ENCODE data around the gene IFT80.
"Not testable (repeated sequence)": the region's sequence is repeated elsewhere in the genome, so short reads cannot be mapped to it uniquely, and the experiment has no call there.

The IFT80 gene

GRCh38 chr3:160370987-160371857 is 27.8 kb downstream of the IFT80 start:
- DNase-seq (ENCODE audit: extremely low spot score, insufficient read length, low read depth) (no peak), FAIRE-seq (no peak)

DNA sequence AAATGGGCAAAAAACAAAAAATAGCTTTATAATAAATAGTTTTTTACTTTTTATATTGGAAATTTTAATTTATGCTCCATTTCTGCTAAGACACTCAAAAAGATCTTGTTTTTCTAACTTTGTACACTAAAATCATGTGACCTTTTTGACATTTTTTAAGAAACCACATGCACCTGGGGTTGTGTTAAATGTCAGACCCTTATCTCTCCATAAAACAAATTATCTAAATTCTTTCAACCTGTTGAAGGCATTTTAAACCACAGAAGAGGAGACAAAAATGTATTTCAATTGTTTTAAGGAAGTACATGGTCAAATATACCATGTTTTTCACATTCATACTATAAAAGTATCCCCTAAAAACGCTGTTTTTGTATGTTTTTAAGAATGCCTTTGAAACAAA is 29.2 kb downstream of the IFT80 start:
- no peak for DNase-seq (ENCODE audit: extremely low spot score, insufficient read length, low read depth)
- no peak for FAIRE-seq

DNA sequence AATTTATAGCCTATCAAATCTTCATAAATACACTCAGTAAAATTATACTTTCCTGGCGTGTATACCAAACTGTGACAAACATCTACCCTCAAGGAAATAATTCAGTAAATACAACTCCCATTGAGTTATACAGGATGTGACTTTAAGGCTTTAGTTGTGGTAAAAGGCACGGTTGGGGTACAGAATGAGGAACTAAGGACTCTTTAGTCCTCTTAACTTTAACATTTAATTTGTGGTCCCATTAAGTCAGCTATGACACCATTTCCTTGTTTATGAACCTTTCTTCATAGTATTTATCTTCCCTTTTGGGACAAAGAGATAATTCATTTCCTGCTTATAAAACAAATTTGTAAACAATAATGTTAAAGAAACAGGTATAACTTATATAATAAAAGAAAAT is 30.2 kb downstream of the IFT80 start:
- DNase-seq (ENCODE audit: extremely low spot score, insufficient read length, low read depth): no peak

GRCh38 chr3:160365869-160366522 is 33.0 kb downstream of the IFT80 start:
- DNase-seq (ENCODE audit: extremely low spot score, insufficient read length, low read depth) (no peak), FAIRE-seq (no peak)

More for the DNA sequence above, 30.2 kb downstream of the IFT80 start:
- peak; percentile 48 for FAIRE-seq

DNA sequence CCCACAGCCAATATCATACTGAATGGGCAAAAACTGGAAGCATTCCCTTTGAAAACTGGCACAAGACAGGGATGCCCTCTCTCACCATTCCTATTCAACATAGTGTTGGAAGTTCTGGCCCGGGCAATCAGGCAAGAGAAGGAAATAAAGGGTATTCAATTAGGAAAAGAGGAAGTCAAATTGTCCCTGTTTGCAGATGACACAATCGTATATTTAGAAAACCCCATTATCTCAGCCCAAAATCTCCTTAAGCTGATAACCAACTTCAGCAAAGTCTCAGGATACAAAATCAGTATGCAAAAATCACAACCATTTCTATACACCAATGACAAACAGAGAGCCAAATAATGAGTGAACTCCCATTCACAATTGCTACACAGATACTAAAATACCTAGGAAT is 36.1 kb downstream of the IFT80 start:
- not testable (repeated sequence) for DNase-seq (ENCODE audit: extremely low spot score, insufficient read length, low read depth); FAIRE-seq

DNA sequence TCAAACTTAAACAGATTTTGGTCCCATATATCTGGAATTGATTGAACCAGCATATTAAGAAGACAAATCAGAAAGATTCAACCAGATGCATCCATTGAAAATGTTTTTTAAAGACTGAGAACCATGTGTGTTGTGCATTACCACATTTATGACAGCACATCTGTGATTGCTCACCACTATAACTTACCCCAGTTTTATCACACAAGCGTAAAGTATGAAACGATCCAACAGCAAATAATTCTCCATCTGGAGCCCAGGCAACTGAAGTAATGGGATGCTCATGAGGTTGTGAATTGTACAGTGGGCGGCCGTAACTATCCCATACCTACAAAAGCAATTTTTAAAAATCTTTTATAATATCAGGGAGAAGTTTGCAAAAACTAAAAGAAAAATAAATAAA is 43.2 kb downstream of the IFT80 start:
- FAIRE-seq: no peak
- no peak for DNase-seq (ENCODE audit: extremely low spot score, insufficient read length, low read depth)

DNA sequence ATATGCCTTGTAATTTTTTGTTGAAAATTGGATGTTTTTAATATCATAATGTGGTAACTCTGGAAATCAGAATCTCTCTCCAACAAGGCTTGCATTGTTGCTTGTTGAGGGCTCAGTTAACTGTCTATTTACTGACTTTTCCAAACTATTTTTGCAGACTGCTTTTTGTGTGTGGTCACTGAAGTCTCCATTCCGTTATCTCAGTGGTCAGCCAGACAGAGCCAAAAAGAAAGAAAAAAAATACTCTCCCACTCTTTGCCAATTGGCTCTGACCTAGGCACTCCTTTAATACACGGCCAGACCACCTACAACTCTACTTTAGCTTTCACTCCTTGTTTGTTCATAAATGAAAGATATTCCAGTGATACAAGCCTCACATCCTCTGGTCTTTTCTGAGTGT is 52.5 kb downstream of the IFT80 start:
- FAIRE-seq: no peak
- DNase-seq (ENCODE audit: extremely low spot score, insufficient read length, low read depth): no peak

GRCh38 chr3:160343132-160343531 is 55.9 kb downstream of the IFT80 start:
- DNase-seq (ENCODE audit: extremely low spot score, insufficient read length, low read depth): no peak
- FAIRE-seq: peak; percentile 48

GRCh38 chr3:160340351-160340750 is 58.7 kb downstream of the IFT80 start:
- no peak for DNase-seq (ENCODE audit: extremely low spot score, insufficient read length, low read depth)
- FAIRE-seq: no peak

DNA sequence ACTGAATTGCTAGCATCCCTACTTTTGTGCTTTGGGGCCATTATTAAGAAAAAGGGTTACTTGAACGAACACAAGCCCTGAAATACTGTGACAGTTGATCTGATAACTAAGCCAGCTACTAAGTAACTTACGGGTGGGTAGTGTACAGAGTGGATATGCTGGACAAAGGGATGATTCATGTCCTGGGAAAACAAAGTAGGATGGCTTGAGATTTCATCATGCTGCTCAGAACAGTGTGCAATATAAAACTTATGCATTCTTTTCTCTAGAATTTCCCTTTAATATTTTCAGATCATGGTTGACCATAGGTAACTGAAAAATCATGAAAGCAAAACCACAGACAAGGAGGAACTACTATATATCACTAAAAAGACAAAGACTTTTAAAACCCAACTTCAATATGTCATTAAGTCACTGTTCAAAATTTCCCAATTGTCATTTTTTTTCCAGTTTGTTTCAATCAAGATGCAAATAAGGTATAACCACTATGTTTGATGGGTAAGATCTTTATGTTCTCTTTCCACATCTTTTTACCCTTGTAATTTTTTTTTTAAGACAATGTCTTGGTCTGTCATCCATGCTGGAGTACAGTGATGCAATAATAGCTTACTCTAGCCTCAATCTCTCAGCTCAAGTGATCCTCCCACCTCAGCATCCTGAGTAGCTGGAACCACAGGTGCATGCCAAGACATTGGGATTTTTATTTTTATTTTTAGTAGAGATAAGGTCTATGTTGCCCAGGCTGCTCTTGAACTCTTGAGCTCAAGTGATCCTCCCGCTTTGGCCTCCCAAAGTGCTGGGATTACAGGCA is 67.7 kb downstream of the IFT80 start:
- DNase-seq (ENCODE audit: extremely low spot score, insufficient read length, low read depth) (no peak), FAIRE-seq (peak; percentile 31)

DNA sequence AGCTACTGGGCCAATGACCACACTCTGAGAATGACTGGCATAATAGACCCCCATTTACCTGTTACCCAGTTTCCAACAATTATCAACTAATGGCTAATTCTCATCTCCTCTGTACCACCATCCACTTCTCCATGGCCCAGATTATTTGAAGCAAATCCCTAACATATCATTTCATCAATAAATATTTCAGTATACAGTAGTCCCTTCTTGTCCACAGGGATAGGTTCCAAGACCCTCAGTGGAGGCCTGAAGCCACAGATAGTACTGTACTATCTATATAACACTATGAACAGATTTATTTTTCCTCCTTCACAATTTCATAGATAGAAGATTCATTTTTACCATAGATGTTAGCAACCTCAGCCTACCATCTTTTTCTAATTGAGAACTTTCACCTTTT is 68.3 kb downstream of the IFT80 start:
- DNase-seq (ENCODE audit: extremely low spot score, insufficient read length, low read depth) (no peak), FAIRE-seq (no peak)

DNA sequence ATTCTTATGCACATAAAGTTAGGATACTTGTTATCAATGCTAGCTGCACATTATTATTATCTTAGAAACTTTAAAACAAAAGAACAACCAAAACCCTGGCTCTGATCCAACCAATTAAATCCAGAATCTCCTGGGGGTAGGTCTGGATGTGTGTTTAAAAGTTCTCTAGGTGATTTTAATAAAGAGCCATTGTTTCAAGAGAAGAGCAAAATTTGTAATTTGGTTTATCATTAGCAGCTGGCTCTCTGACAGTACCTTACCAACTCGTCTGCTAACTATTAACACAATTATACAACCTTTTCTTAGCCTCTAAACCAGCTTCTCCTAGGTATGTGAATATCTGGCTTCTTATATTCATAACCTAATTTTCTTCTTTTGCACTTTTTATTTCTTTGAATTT is 68.9 kb downstream of the IFT80 start:
- FAIRE-seq: no peak
- DNase-seq (ENCODE audit: extremely low spot score, insufficient read length, low read depth): no peak

- DNase-seq (ENCODE audit: extremely low spot score, insufficient read length, low read depth); FAIRE-seq: not testable (repeated sequence)
Observed at GRCh38 chr3:160326286-160326685, 72.7 kb downstream of the IFT80 start.

GRCh38 chr3:160321821-160322220 is 77.2 kb downstream of the IFT80 start:
- FAIRE-seq; DNase-seq (ENCODE audit: extremely low spot score, insufficient read length, low read depth): not testable (repeated sequence)

DNA sequence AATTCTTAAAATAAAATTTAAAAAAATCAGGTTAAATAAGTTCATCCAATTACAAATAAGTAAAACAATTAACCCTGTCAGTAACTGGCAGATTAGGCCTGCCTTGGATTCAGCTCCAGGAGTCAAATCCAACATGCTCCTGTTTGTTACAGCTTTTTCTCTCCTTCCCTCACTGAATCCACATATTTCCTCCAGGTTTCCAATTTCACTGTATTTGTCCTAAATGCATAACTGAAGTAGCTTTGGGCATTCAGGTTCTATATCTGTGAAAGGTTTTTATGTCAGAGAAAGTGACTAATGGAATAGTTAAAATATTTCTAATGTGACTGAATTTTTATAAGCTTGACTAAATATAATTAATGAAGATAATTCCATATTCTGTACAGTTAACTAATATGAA is 79.7 kb downstream of the IFT80 start:
- FAIRE-seq: no peak
- no peak for DNase-seq (ENCODE audit: extremely low spot score, insufficient read length, low read depth)

DNA sequence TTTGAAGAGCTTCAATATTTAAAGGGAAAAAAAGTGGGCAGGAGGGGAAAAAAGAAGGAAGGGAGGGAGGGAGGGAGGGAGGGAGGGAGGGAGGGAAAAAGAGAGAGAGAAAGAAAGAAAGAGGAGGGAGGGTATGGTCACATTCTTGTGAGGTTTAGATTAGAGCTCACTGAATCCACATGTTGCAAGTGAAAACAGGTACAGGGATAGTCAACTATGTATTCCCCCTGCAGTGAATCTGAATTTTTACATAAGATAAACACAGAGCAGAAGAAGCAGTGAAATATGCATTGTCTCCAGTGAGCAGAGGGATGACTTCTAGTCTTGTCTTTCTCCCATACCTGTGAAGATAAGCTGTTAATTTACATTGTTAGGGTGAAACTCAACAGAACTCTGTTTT is 84.0 kb downstream of the IFT80 start:
- DNase-seq (ENCODE audit: extremely low spot score, insufficient read length, low read depth) (no peak), FAIRE-seq (no peak)

GRCh38 chr3:160312014-160312624 is 86.9 kb downstream of the IFT80 start:
- DNase-seq (ENCODE audit: extremely low spot score, insufficient read length, low read depth) (no peak), FAIRE-seq (no peak)

DNA sequence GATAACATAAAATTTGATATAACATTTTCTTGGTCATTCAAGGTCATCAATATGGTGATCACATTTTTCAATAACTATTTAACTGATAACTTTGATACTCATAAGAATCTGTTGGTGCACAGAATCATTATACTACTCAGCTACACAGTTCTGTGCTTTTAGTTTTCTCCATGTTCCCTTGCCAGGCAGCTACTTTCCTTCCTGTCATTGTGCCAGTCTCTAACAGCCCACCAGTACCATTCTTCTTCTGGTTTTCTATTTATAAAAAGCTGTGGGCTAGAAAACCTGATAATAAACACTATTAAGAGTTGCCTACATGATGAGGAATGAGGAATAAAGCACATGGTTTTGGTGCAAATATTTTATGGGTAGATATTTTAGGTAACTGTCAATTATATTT is 96.2 kb downstream of the IFT80 start:
- DNase-seq (ENCODE audit: extremely low spot score, insufficient read length, low read depth) (no peak), FAIRE-seq (no peak)

DNA sequence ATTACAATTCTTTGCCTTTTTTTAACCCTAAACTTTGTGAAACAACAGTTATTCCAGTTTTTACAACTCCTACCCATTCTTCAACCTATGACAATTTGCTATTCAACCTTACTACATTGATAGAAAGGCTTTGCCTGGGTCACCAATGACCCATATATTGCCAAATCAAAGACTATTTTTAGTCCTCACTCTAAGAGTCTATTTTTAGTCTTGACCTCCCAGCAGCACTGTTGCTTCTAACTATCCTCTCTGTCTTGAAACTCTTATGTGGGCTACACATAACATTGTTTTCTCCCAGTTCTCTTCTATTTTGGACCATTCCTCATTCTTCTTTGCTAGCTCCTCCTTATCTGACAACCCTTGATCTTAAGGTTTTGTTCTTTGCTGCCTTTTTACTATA is 102.4 kb downstream of the IFT80 start:
- FAIRE-seq (no peak), DNase-seq (ENCODE audit: extremely low spot score, insufficient read length, low read depth) (no peak)

- DNase-seq (ENCODE audit: extremely low spot score, insufficient read length, low read depth) (no peak), FAIRE-seq (no peak)
Observed at GRCh38 chr3:160291909-160292299, 107.1 kb downstream of the IFT80 start.
